Stimulated activated CD8-positive, alpha-beta memory T cell treated with anti-CD3 and anti-CD28 coated beads, Interleukin-7, amount 100 ng/mL, for 24 hours (primary cell): ENCODE results near the gene SGPL1.
"Not testable (repeated sequence)": the region's sequence is repeated elsewhere in the genome, so short reads cannot be mapped to it uniquely, and the experiment has no call there.

Experiments used
- DNase-seq: peaks from one replicate; pipeline ENCODE4 v3.0.0-alpha.2; 2020; ENCODE audit warnings: low read depth

The SGPL1 gene, protein sequence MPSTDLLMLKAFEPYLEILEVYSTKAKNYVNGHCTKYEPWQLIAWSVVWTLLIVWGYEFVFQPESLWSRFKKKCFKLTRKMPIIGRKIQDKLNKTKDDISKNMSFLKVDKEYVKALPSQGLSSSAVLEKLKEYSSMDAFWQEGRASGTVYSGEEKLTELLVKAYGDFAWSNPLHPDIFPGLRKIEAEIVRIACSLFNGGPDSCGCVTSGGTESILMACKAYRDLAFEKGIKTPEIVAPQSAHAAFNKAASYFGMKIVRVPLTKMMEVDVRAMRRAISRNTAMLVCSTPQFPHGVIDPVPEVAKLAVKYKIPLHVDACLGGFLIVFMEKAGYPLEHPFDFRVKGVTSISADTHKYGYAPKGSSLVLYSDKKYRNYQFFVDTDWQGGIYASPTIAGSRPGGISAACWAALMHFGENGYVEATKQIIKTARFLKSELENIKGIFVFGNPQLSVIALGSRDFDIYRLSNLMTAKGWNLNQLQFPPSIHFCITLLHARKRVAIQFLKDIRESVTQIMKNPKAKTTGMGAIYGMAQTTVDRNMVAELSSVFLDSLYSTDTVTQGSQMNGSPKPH

GRCh38 chr10:70815504-70816219, at the start of gene SGPL1:
SGPL1 (plus strand) TSS chr10:70815948; CDS start chr10:70816854, 906 bp downstream.
- peak; percentile 68 for DNase-seq

GRCh38 chr10:70768026-70768685, 47.6 kb upstream of the SGPL1 start:
- DNase-seq, result not testable (repeated sequence)

DNA sequence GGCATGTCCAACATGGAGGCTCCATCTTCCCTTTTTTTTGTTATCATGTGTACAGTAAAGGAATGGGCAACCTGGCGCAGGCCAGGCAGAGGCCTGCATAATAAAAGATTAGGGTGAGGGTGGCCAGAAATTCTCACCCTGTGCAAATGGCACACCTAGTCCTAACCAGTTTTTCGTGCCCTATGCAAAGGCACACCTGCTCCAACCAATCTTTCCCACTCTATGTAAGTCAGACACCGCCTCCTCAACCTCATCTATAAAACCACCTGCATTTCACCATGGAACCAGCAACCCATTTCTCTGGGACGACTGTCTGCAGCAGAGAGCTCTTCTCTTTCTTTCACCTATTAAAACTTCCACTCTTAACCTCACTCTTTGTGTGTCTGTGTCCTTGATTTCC, 46.6 kb upstream of the SGPL1 start:
- no peak for DNase-seq

DNA sequence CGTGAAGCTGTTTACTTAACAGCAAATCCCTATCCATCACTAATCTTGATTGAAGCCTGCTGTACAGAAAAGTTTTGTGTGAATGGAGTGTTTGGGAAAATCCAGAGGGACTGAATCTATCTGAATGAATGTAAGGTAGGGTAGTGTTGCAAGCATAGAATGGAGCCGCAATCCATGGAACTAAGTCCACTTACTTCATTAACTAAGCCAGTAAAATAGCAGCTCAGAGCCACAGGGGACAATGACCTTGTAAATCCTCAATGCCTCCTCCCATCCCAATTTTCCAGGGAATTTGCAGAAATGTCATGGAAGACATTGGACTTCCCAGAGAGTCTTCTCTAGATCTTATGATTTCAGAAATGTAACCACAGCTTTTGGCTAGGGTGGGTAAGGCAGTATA, 45.7 kb upstream of the SGPL1 start:
- no peak for DNase-seq

- not testable (repeated sequence) for DNase-seq
These were observed 45.2 kb upstream of the SGPL1 start for GRCh38 chr10:70770516-70770915.

GRCh38 chr10:70771311-70772194, 44.2 kb upstream of the SGPL1 start:
- no peak for DNase-seq

GRCh38 chr10:70772627-70773026, 43.1 kb upstream of the SGPL1 start:
- no peak for DNase-seq

DNA sequence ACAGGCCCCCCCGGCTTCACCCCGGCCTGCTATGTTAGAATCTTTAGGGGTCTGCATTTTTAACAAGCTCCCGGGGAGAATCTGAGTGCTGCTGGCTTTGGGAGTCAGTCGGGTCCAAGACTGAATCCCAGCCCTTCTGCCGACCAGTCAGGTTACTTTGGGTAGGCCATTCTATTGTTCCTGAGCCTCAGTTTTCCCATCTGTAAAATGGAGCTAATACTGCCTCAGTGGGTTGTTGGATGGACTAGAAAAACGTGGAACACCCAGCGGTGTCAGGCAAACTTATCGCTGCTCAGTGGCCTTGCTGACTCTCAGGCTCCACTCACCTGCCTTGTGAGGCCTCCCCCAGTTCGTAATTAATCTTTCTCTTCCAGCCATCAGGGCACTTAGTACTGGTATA, 42.3 kb upstream of the SGPL1 start:
- DNase-seq, result no peak

DNA sequence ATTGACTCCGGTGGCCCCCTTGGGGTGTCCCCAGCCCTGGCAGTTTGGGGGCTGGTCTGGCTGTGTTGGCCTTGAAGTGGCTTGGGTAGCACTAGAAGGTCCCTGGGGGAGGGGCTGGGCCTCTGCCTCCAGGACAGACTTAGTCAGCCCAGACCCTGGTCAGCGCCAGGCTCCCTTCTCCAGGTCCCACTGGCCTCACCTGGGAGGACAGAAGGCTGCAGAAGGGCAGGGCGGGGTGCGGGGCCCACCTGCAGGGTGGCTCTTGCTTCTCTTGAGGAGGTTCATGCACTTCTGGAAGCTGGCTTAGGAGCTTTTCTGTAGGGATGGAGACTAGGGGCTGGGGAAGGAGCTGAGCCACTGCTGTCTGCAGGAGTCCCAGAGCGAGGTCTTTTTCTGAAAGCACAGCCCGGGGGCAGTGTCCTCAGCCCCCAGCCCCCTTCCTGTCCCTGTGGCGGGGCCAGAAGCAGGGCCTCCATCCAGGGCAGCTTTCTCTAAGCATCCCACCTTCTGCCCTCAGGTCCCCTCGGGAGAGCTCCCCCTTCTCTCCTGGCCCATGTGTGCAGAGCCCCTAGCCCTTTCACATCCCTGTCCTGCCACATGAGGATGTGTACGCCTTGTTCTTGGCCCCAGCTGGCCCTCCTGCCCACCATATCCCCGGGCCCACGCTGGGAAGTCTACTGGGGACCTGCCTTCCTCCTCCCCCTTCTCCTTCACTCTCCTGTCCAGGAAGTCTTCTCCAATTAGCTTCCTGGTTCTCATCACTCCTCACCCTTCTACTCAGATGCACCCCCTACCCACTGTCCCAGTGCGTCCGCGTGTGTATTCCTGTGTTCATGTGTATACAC, 41.6 kb upstream of the SGPL1 start:
- DNase-seq, result no peak

DNA sequence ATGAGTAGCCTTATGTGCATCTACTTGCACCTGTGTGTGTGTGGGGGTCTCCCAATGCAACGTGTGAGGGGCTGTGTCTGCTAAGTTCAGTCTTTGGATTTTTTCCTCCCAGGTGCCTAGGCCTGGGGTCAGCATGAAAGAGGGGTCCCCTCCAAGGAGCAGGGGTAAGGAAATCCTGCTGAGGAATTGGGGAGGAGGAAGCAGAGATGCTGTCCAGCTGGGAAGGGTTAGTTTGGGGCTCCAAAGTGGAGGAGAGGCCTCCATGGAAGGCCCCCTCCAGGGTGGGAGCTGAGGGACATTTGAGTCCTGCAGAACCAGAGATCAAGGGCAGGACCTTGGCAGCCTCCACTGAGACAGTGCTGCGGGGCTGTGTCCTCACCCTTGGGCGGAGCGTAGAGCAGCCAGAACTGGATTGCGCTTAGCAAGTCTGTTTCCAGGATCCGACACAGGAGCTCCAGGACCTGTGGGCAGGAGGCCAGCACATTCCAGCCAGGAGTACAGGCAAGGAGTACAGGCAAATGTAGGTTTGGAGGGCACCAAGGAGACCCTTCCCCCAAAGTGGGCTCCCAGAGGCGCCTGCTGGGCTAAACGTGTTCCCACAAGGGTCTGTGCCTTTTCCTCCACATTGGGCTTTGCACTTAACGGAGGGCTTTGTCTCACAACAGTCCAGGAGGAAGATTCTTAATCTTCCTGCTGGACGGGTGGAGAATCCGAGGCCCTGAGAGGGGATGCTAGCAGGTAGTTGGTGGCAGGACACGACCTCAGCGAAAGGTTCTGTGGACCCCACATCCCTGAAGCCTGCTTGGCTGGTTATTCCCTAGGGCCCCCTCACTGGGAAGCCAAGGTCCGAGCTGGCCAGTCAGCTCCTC, 40.7 kb upstream of the SGPL1 start:
- DNase-seq, result no peak

DNA sequence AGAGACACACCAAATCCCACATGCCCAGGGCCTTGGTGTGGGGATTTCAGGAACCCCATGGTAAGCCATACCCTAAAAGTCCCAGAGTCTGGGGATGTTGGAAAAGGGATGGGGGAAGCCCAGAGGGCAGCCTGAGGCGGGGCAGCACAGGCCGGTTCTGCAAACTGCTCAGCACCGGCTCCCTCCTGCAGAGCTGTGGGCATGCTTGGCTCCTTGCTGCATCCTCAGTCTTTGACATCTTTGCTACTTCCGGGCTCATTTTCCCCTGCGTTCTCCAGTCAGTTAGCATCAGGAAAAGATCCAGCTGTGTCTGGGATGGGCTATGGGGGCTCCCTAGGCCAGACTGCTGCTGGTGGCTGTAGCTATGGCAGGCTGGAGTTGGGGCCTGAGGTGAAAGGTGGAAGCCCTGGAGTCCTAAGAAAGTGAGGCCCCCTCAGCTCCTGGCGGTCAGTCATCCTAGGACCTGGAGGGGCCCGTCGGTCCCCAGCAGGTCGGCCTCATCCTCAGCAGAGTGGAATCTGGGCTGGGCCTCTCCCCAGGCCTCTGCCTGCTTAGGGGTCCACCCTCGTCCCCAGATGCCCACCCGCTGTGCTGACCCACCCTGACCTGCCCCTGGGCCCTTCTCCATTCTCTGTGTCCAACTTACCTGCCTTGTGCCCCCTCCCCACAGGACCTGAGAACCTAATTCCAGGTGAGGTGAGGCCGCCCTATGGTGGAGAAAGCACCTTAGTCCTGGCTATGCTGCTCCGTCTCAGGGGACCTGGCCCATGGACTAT, 39.9 kb upstream of the SGPL1 start:
- no peak for DNase-seq

- no peak for DNase-seq
These were observed 39.2 kb upstream of the SGPL1 start for GRCh38 chr10:70776455-70777005.

DNA sequence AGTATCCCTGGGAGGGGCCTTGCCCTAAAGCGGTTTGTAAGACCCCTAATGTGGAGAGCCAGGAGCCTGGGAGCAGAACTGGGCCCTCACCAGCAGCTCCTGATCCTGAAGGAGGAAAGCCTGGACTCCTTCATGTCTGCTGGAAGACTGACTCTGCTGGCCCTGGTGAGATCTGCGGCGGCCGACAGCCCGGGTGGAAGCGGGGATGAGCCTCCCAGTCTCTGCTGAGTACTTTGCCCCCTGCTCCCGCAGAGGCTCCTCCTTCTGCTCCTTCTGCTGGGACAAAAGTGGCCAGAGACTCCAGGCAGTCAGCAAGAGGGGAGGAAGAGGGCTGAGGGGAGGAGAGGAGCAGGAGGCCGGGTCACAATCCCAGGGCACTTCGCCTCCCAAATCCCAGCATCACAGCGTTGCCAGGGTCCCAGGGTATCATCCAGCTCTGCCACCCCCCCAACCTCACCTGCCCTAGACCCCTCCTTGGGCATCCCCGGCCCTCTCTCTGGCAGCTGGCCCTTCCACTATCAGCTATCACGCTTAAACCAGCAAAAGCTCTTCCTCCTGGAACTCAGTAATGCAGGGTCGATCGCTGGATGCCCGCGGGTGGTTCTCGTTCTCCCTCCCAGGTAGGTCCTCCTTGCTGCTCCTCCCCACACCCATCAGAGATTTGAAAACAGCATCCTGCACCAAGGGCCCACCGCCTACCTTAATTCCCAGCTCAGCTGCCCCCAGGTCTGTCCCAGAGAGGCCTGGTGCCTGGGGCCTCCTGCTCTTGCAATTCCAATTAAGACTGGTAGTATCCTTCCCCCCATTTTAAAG, 38.5 kb upstream of the SGPL1 start:
- DNase-seq, result no peak

- DNase-seq, result no peak
These were observed 37.4 kb upstream of the SGPL1 start for GRCh38 chr10:70778267-70778924.

DNA sequence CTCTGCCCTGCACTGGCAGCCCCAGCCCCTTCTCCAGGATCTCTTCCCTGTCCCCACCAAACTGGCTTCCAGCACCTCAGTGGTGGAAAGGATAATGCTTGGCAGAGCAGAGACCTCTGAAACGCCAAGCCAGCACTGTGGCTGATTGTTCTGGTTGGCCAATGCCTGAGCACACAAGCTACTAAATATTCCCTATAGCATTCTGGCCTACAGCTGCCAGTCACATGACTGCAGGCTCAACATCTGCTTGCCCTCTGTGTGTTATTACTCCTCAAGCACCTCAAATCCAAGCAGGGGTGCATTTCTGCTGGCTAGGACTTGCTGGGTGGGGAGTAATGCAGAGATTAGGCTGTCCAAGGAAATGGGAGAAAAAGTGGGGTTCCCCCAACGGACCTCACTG, 36.7 kb upstream of the SGPL1 start:
- no peak for DNase-seq

GRCh38 chr10:70779511-70780369, 36.0 kb upstream of the SGPL1 start:
- DNase-seq, result no peak
